ENCODE results near the gene PRDM16. TPM values are rescaled to one million over a fixed set of nuclear protein-coding genes. Genes with fewer than 3 reads are reported as not detected.

The PRDM16 gene
- total and polyA plus RNA-seq, 2 donors (not counting 1 experiment from before 2014, with no cell fraction given), result 0.03 to 0.12 TPM

DNA sequence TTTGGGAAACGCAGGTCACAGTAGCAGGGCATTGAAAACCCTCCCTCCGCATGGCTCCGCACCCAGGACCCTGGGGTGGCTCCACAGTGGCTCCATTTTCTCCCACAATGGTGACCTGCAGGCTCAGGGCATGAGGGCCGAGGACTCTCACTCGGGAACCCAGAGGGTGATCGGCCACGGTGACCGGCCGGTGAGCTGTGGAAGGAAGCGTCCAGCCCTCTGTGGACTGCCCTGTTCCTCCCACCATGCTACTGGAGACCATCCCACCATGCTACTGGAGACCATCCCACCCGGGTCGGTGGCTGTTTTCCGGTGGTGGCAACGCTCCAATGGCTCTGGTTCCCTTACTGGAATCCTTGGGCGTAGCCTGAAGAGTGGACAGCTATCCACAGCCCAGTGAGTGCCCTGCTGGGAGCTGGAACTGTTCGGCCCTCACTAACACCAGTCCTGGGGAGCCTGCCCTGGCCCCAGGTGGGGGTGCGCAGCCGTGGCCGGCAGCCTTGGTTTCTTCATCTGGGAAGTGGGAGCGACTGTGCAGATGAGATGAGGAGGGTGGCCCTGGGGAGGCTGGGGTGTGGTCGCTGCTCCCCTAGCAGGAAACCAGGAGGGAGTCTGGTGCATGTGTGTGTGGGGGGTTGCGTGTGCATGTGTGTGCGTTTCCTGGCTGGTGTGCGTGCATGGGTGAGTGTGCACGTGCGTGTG, 59.6 kb downstream of the PRDM16 start:
- no peak overlapping the region for H2AFZ ChIP-seq (ENCODE audit: insufficient read depth, low read depth, low read length, poor library complexity, severe bottlenecking)
- H3K9me3 Mint-ChIP-seq (ENCODE audit: insufficient read depth), result no peaks in the 10 kb centered on the region
- H3K9me3 ChIP-seq (ENCODE audit: control extremely low read depth in 1 of 3, control insufficient read depth in 2 of 3, insufficient read depth in 1 of 3, low read length in 2 of 3), result no peaks in the 10 kb centered on the region
- H3K4me3 ChIP-seq (ENCODE audit: control extremely low read depth in 1 of 5, extremely low read depth in 1 of 5, insufficient read depth in 1 of 5, low read depth in 2 of 5, low read length in 4 of 5), result no peak overlapping the region
- ChIA-PET CTCF (no interaction called here), POLR2A (no interaction called here)
- H3K27ac ChIP-seq (ENCODE audit: low read length in 2 of 2), result no peak overlapping the region
- ATAC-seq (ENCODE audit: low read depth) (no peak), DNase-seq (no peak)
- H3K27me3 Mint-ChIP-seq, result peaks cover under 1% of the 10 kb centered on the region
- TF ChIP-seq, protein P1, sequence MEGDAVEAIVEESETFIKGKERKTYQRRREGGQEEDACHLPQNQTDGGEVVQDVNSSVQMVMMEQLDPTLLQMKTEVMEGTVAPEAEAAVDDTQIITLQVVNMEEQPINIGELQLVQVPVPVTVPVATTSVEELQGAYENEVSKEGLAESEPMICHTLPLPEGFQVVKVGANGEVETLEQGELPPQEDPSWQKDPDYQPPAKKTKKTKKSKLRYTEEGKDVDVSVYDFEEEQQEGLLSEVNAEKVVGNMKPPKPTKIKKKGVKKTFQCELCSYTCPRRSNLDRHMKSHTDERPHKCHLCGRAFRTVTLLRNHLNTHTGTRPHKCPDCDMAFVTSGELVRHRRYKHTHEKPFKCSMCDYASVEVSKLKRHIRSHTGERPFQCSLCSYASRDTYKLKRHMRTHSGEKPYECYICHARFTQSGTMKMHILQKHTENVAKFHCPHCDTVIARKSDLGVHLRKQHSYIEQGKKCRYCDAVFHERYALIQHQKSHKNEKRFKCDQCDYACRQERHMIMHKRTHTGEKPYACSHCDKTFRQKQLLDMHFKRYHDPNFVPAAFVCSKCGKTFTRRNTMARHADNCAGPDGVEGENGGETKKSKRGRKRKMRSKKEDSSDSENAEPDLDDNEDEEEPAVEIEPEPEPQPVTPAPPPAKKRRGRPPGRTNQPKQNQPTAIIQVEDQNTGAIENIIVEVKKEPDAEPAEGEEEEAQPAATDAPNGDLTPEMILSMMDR (IDR thresholded peaks at IDR 0.05), result no peak
- no peak for TF ChIP-seq EZH2 (IDR thresholded peaks at IDR 0.05; ENCODE audit: borderline replicate concordance, insufficient read depth, low read depth, low read length, poor library complexity, severe bottlenecking)
- WGBS (ENCODE audit: insufficient coverage), result 87% methylated on average over 25 of the region's 26 CpGs
- H3K27me3 ChIP-seq (replicated peaks in 1 of 4; ENCODE audit: control extremely low read depth in 1 of 4, control insufficient read depth in 3 of 4, insufficient read depth in 4 of 4, low read length in 3 of 4), result no peaks in the 10 kb centered on the region
- H3K4me2 ChIP-seq (replicated peaks; ENCODE audit: low read depth, low read length, poor library complexity, severe bottlenecking), result no peak overlapping the region
- no peaks in the 10 kb centered on the region for H3K36me3 ChIP-seq (replicated peaks in 1 of 2; ENCODE audit: control extremely low read depth in 1 of 2, control insufficient read depth in 1 of 2, extremely low read depth in 1 of 2, insufficient read depth in 2 of 2, low read length in 1 of 2)
- no peaks in the 10 kb centered on the region for H4K20me1 ChIP-seq (ENCODE audit: control insufficient read depth, insufficient read depth, low read length, poor library complexity, severe bottlenecking)
- H3K4me3 Mint-ChIP-seq, result no peak overlapping the region
- H3K79me2 ChIP-seq (ENCODE audit: control insufficient read depth, insufficient read depth, low read length), result no peaks in the 10 kb centered on the region
- H3K4me1 ChIP-seq (ENCODE audit: control insufficient read depth in 2 of 2, insufficient read depth in 2 of 2, low read length in 2 of 2), result no peaks in the 10 kb centered on the region
- H3K27ac Mint-ChIP-seq, result no peak overlapping the region
- no peaks in the 10 kb centered on the region for H3K4me1 Mint-ChIP-seq
- no peak overlapping the region for H3K9ac ChIP-seq (ENCODE audit: low read length)
- intact Hi-C loops (cut with micrococcal nuclease), result no loop called here

DNA sequence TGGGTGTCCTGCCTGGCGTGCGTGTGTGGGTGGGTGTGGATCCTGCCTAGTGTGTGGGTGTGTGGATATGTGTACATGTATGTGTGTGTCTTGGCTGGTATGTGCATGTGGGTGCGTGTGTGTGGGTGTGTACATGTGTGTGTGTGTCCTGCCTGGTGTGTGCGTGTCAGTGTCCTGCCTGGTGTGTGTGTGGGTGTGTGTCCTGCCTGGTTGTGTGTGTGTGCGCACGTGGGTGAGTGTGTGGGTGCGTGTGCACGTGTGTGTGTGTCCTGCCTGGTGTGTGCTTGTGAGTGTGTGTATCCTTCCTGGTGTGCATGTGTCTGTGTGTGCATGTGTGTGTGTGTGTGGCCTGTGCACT, 60.1 kb downstream of the PRDM16 start:
- Histone ChIP-seq H3K9ac (ENCODE audit: low read length) (no peak overlapping the region), H2AFZ (ENCODE audit: insufficient read depth, low read depth, low read length, poor library complexity, severe bottlenecking) (no peak overlapping the region), H3K9me3 (ENCODE audit: control extremely low read depth in 1 of 3, control insufficient read depth in 2 of 3, insufficient read depth in 1 of 3, low read length in 2 of 3) (no peaks in the 10 kb centered on the region), H4K20me1 (ENCODE audit: control insufficient read depth, insufficient read depth, low read length, poor library complexity, severe bottlenecking) (no peaks in the 10 kb centered on the region), H3K79me2 (ENCODE audit: control insufficient read depth, insufficient read depth, low read length) (no peaks in the 10 kb centered on the region), H3K4me2 (replicated peaks; ENCODE audit: low read depth, low read length, poor library complexity, severe bottlenecking) (no peak overlapping the region), H3K36me3 (replicated peaks in 1 of 2; ENCODE audit: control extremely low read depth in 1 of 2, control insufficient read depth in 1 of 2, extremely low read depth in 1 of 2, insufficient read depth in 2 of 2, low read length in 1 of 2) (no peaks in the 10 kb centered on the region), H3K27me3 (replicated peaks in 1 of 4; ENCODE audit: control extremely low read depth in 1 of 4, control insufficient read depth in 3 of 4, insufficient read depth in 4 of 4, low read length in 3 of 4) (no peaks in the 10 kb centered on the region), H3K4me1 (ENCODE audit: control insufficient read depth in 2 of 2, insufficient read depth in 2 of 2, low read length in 2 of 2) (no peaks in the 10 kb centered on the region), H3K4me3 (ENCODE audit: control extremely low read depth in 1 of 5, extremely low read depth in 1 of 5, insufficient read depth in 1 of 5, low read depth in 2 of 5, low read length in 4 of 5) (no peak overlapping the region), H3K27ac (ENCODE audit: low read length in 2 of 2) (no peak overlapping the region)
- no peak for DNase-seq
- ChIA-PET CTCF (no interaction called here), POLR2A (no interaction called here)
- Mint-ChIP-seq H3K4me1 (no peaks in the 10 kb centered on the region), H3K27ac (no peak overlapping the region), H3K4me3 (no peak overlapping the region), H3K27me3 (peaks cover 3% of the 10 kb centered on the region), H3K9me3 (ENCODE audit: insufficient read depth) (no peaks in the 10 kb centered on the region)
- 82% methylated on average over 8 of the region's 8 CpGs for WGBS (ENCODE audit: insufficient coverage)
- TF ChIP-seq, protein P1 (IDR thresholded peaks at IDR 0.05), result no peak
- no peak for TF ChIP-seq EZH2 (IDR thresholded peaks at IDR 0.05; ENCODE audit: borderline replicate concordance, insufficient read depth, low read depth, low read length, poor library complexity, severe bottlenecking)
- intact Hi-C loops (cut with micrococcal nuclease), result no loop called here
- ATAC-seq (ENCODE audit: low read depth), result no peak
